Measurements from ENCODE around the gene MIGA2.

GRCh38 chr9:129074106-129074505 lies 37.7 kb downstream of the MIGA2 start:
- TF ChIP-seq CEBPZ (IDR thresholded peaks at IDR 0.05; ENCODE audit: borderline replicate concordance, low read depth, low read length) (no peak), POLR2A (conservative IDR thresholded peaks at IDR 0.05) (no peak)
